CD4-positive, alpha-beta T cell (primary cell): Measurements from ENCODE around the gene S100A13. TPM values are rescaled to one million over a fixed set of nuclear protein-coding genes. Genes with fewer than 3 reads are reported as not detected.
A peak's percentile ranks its signal among the peaks of the same experiment; 100 is the strongest.

ENCODE experiments used
- ATAC-seq: fragments of 200-7000 bp; cut with Tn5 transposase; one replicate; pipeline ENCODE4 v1.10.0; 2022; ENCODE audit warnings: mild to moderate bottlenecking; ENCODE audit not compliant: poor library complexity
- CTCF ChIA-PET: fragments of 350-600 bp; sonication (Branson Sonifier 250); formaldehyde crosslinking; loops from one replicate; lab custom pipeline; 2021; ENCODE audit warnings: antibody characterized with exemption, inconsistent platforms; lab: Charles Lee
- POLR2A ChIA-PET: fragments of 350-600 bp; sonication (Branson Sonifier 250); formaldehyde crosslinking; loops from one replicate; lab custom pipeline; 2021; ENCODE audit warnings: antibody characterized with exemption, inconsistent platforms; lab: Charles Lee
- DNase-seq, 14 experiments: peaks; one replicate each; pipeline ENCODE4 v3.0.0-alpha.2; 2013 to 2020; ENCODE audit warnings: mixed read lengths in 2 of 14
- H3K27ac ChIP-seq, 2 donors: one replicate each; pipeline versions ENCODE4 v1.5.1 to v1.7.0; 2013; ENCODE audit warnings: low read length in 2 of 2, low read depth in 1 of 2, mild to moderate bottlenecking in 1 of 2
- H3K27me3 ChIP-seq, 2 experiments: 1 replicate in 1 of 2; 2 replicates in 1 of 2; pipeline versions ENCODE4 v1.6.1 to v1.7.0; 2013; ENCODE audit warnings: low read length in 2 of 2, control low read depth in 1 of 2, mild to moderate bottlenecking in 1 of 2, moderate library complexity in 1 of 2; ENCODE audit not compliant: insufficient read depth in 2 of 2, control insufficient read depth in 1 of 2
- H3K36me3 ChIP-seq: one replicate; pipeline ENCODE4 v1.6.1; 2013; ENCODE audit warnings: low read length, control low read depth; ENCODE audit not compliant: insufficient read depth
- H3K4me1 ChIP-seq: one replicate; pipeline ENCODE4 v1.6.1; 2013; ENCODE audit warnings: low read length, control low read depth; ENCODE audit not compliant: insufficient read depth
- H3K4me3 ChIP-seq: one replicate; pipeline ENCODE4 v1.5.1; 2013; ENCODE audit warnings: mild to moderate bottlenecking, low read length, moderate library complexity
- H3K9me3 ChIP-seq, 2 experiments: 1 replicate in 1 of 2; 2 replicates in 1 of 2; pipeline versions ENCODE4 v1.6.1 to v1.7.0; 2013; ENCODE audit warnings: low read length in 2 of 2, mild to moderate bottlenecking in 2 of 2, control low read depth in 1 of 2, moderate library complexity in 1 of 2; ENCODE audit not compliant: control insufficient read depth in 1 of 2, insufficient read depth in 1 of 2
- H3K27ac Mint-ChIP-seq: one replicate; pipeline ENCODE4 v1.8.0; 2020; ENCODE audit warnings: mixed read lengths
- H3K27me3 Mint-ChIP-seq: one replicate; pipeline ENCODE4 v1.8.0; 2021; ENCODE audit warnings: mixed read lengths
- H3K36me3 Mint-ChIP-seq: one replicate; pipeline ENCODE4 v1.8.0; 2021; ENCODE audit warnings: low read depth, mixed read lengths
- H3K4me1 Mint-ChIP-seq: one replicate; pipeline ENCODE4 v1.8.0; 2021; ENCODE audit warnings: low read depth, mixed read lengths
- H3K4me3 Mint-ChIP-seq: one replicate; pipeline ENCODE4 v1.8.0; 2020; ENCODE audit warnings: mild to moderate bottlenecking, mixed read lengths
- H3K9me3 Mint-ChIP-seq: one replicate; pipeline ENCODE4 v1.8.0; 2020; ENCODE audit warnings: mixed read lengths
- CTCF ChIP-seq: fragments of 200-600 bp; IDR thresholded peaks from one replicate; pipeline ENCODE4 v1.8.0; 2022; ENCODE audit warnings: antibody characterized with exemption, mild to moderate bottlenecking
- intact Hi-C, 2 experiments: fragments of 100-400 bp; cut with DNase I in 1 of 2; cut with micrococcal nuclease in 1 of 2; formaldehyde crosslinking; loops; one replicate each; pipeline versions ENCODE4 v1.15.1 to v1.9.0; 2023 to 2025; cut with DNase I, micrococcal nuclease
- total RNA-seq, 174 experiments: library from RNA in 2 of 174; stranded (reverse) in 2 of 174; gene quantifications; one replicate each; pipeline ENCODE4 v1.2.3 and lab custom pipeline; 2021 to 2026

Gene S100A13
- total RNA-seq, 2 experiments from 2014 or later = 2.1 to 2.8 TPM

- DNase-seq = no peak
- intact Hi-C loops = no loop called here
- Histone ChIP-seq H3K27ac (no peak overlapping the region), H3K4me1 (peaks cover 22% of the 10 kb centered on the region), H3K4me3 (no peak overlapping the region), H3K9me3 (no peaks in the 10 kb centered on the region), H3K36me3 (peaks cover 57% of the 10 kb centered on the region), H3K27me3 (no peaks in the 10 kb centered on the region)
- POLR2A ChIA-PET = interaction anchor here (0.6 to 5.0 kb wide), 3 partner anchors 11 to 43 kb away, joined by 3 to 61 read pairs (median 4); partner anchors contain the start of gene CHTOP
- TF ChIP-seq CTCF = no peak
- H3K27me3 Mint-ChIP-seq = no peaks in the 10 kb centered on the region
- no peak for ATAC-seq
- peaks cover 66% of the 10 kb centered on the region for H3K36me3 Mint-ChIP-seq
- H3K27ac Mint-ChIP-seq = peak overlapping the region; percentile 65
- H3K4me3 Mint-ChIP-seq = peak overlapping the region; percentile 51
- CTCF ChIA-PET = no interaction called here
- peaks cover 16% of the 10 kb centered on the region for H3K4me1 Mint-ChIP-seq
- H3K9me3 Mint-ChIP-seq = no peaks in the 10 kb centered on the region
Measured at GRCh38 chr1:153661111-153661708, 33.9 kb upstream of the S100A13 start.

- Mint-ChIP-seq H3K4me1 (peaks cover 16% of the 10 kb centered on the region), H3K4me3 (peak overlapping the region; percentile 97), H3K27ac (peak overlapping the region; percentile 94), H3K9me3 (no peaks in the 10 kb centered on the region), H3K36me3 (peaks cover 50% of the 10 kb centered on the region), H3K27me3 (no peaks in the 10 kb centered on the region)
- Histone ChIP-seq H3K27ac (no peak overlapping the region), H3K4me3 (no peak overlapping the region), H3K9me3 (no peaks in the 10 kb centered on the region), H3K27me3 (no peaks in the 10 kb centered on the region), H3K4me1 (peaks cover 22% of the 10 kb centered on the region), H3K36me3 (peaks cover 42% of the 10 kb centered on the region)
- no peak for TF ChIP-seq CTCF
- POLR2A ChIA-PET = interaction anchor here (1.1 to 5.0 kb wide), 8 partner anchors 9 to 331 kb away, joined by 3 to 61 read pairs (median 6); partner anchors contain the start of genes CHTOP, ILF2 and RPS27
- CTCF ChIA-PET = interaction anchor here (0.6 to 1.7 kb wide), 4 partner anchors 12 to 1599 kb away, joined by 3 to 4 read pairs (median 3); partner anchors contain the start of gene ILF2
- intact Hi-C loops = loop anchor here in 1 of 2 experiments (1.0 to 5.0 kb wide), 2 partner anchors 10 to 68 kb away; partner anchors contain the start of gene INTS3
- ATAC-seq (no peak), DNase-seq (no peak)
Measured at GRCh38 chr1:153659656-153660055, 32.4 kb upstream of the S100A13 start.

- intact Hi-C loops = loop anchor here in 1 of 2 experiments (1.0 to 5.0 kb wide), 2 partner anchors 10 to 68 kb away; partner anchors contain the start of gene INTS3
- H3K9me3 Mint-ChIP-seq = no peaks in the 10 kb centered on the region
Measured at GRCh38 chr1:153659175-153659534, 31.9 kb upstream of the S100A13 start.

More at GRCh38 chr1:153659175-153659534, 31.9 kb upstream of the S100A13 start:
- peaks cover 16% of the 10 kb centered on the region for H3K4me1 Mint-ChIP-seq
- no peaks in the 10 kb centered on the region for H3K27me3 Mint-ChIP-seq
- peaks cover 45% of the 10 kb centered on the region for H3K36me3 Mint-ChIP-seq
- ATAC-seq (no peak), DNase-seq (no peak)
- POLR2A ChIA-PET = interaction anchor here (0.9 to 5.0 kb wide), 11 partner anchors 8 to 332 kb away, joined by 3 to 61 read pairs (median 5); partner anchors contain the start of genes CHTOP, ILF2, JTB and RPS27
- Histone ChIP-seq H3K4me3 (peak overlapping the region; percentile 79), H3K27me3 (no peaks in the 10 kb centered on the region), H3K9me3 (no peaks in the 10 kb centered on the region), H3K4me1 (peaks cover 22% of the 10 kb centered on the region), H3K36me3 (peaks cover 37% of the 10 kb centered on the region), H3K27ac (peak overlapping the region; percentile 76 to 84)
- peak overlapping the region; percentile 97 for H3K4me3 Mint-ChIP-seq
- no peak for TF ChIP-seq CTCF
- peak overlapping the region; percentile 94 for H3K27ac Mint-ChIP-seq
- CTCF ChIA-PET = interaction anchor here (0.6 to 1.7 kb wide), 3 partner anchors 12 to 1599 kb away, joined by 3 read pairs; partner anchors contain the start of gene ILF2
